ENCODE data around the gene TGFBR3L. TPM values are rescaled to one million over a fixed set of nuclear protein-coding genes. Genes with fewer than 3 reads are reported as not detected.

The TGFBR3L gene
- not detected in 2 replicates for total RNA-seq

DNA sequence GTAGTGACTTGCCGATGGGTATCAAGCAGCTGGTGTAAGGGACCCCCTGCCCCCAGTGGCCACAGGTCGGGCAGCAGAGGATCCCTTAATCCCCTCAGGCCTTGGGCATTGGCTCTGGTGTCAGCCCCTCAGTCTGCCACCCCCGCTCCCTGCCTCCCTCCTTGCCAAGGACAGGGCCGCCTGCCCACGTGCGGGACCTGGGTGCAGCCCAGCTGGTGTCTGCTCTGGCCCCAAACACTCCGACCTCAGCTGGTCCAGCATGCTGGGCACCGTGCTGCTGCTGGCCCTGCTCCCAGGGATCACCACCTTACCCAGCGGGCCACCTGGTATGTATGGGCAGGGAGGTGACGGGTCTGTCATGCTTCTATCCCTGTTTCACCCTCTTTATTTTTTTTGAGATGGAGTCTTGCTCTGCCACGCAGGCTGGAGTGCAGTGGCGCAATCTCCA, at the start of gene TGFBR3L:
TGFBR3L (plus strand) TSS at position 233 of the 448 bp plus-strand sequence.
- peaks cover 18% of the 10 kb centered on the region for H3K27me3 Mint-ChIP-seq
- POLR2A ChIA-PET = interaction anchor here (0.6 to 1.0 kb wide), 2 partner anchors 11 to 29 kb away, joined by 3 read pairs; partner anchors contain the start of gene MAP2K7
- DNase-seq = no peak

DNA sequence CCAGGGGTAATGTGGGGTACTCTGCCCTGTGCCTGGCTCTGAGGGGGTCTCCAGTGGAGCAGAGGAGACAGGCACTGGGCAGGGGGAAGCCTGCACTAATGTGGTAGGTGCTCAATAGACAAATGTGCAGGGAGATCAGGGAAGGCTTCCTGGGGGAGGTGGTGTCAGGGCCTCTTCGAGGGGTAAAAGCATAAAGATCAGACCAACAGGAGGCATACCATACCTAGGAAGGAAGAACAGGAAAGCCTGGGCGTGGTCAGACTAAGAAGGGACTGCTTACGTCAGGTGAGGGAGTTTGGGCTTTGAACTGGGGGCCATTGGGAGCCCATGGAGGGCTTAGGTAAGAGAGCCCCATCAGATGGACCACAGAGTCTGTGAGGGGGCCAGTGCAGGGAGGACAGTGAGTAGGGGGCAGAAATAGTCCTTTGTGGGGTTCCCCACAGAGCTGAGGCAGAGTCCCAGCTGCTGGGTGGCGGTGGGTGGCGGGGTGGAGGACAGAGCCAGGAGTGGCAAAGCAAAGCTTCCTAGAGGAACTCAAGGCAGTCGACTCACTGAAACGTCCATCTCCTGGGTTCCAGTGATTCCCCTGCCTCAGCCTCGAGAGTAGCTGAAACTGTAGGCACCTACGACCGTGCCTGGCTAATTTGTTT, 49.2 kb upstream of the TGFBR3L start:
- peaks cover 21% of the 10 kb centered on the region for H3K27me3 Mint-ChIP-seq

More for the DNA sequence above, at the start of gene TGFBR3L:
- ATAC-seq (ENCODE audit: low read depth) = no peak
- Mint-ChIP-seq H3K9me3 (no peaks in the 10 kb centered on the region), H3K36me3 (ENCODE audit: low read depth) (peaks cover 31% of the 10 kb centered on the region), H3K4me3 (peak within 1 kb of the TSS; percentile 28), H3K27ac (no peak within 1 kb of the TSS), H3K4me1 (peaks cover 25% of the 10 kb centered on the region)
- TF ChIP-seq, protein P1, sequence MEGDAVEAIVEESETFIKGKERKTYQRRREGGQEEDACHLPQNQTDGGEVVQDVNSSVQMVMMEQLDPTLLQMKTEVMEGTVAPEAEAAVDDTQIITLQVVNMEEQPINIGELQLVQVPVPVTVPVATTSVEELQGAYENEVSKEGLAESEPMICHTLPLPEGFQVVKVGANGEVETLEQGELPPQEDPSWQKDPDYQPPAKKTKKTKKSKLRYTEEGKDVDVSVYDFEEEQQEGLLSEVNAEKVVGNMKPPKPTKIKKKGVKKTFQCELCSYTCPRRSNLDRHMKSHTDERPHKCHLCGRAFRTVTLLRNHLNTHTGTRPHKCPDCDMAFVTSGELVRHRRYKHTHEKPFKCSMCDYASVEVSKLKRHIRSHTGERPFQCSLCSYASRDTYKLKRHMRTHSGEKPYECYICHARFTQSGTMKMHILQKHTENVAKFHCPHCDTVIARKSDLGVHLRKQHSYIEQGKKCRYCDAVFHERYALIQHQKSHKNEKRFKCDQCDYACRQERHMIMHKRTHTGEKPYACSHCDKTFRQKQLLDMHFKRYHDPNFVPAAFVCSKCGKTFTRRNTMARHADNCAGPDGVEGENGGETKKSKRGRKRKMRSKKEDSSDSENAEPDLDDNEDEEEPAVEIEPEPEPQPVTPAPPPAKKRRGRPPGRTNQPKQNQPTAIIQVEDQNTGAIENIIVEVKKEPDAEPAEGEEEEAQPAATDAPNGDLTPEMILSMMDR (IDR thresholded peaks at IDR 0.05) = no peak
- intact Hi-C loops (cut with micrococcal nuclease) = no loop called here
- CTCF ChIA-PET = interaction anchor here (1.0 kb wide), 1 partner anchor 346 kb away, joined by 3 read pairs; no protein-coding TSS in a partner anchor

DNA sequence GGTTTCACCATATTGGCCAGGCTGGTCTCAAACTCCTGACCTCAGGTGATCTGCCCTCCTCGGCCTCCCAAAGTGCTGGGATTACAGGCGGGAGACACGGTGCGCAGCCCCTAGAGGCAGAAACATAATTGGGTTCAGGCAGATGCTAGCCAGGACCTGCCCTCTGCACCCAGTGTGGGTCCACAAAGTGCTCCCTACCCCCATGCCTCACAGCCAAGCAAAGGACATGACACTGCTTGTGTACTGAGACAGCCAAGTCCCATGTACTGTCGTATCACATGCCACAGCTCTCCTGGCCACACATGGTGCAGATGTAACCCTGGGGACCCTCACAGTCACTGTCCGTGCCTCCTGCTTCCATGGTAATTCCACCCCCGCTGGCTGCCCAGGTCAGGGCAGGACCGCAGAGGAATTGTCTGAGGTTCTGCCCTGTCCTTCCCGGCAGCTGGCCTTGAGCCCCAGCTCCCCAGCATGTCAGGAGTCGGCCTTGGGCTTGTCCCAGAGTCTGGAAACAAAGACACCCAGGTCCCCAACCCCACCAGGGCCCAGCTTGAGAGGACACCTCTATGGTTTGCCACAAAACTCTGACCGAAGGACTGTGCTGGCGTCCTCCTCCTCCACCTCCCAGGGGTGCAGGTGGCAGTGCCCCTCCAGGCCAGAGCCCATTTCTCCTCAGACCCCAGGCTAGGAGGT, 48.1 kb upstream of the TGFBR3L start:
- ChIA-PET CTCF (no interaction called here), POLR2A (interaction anchor here (0.5 to 0.8 kb wide), 3 partner anchors 51 to 129 kb away, joined by 3 to 4 read pairs (median 4); no protein-coding TSS in a partner anchor)
- ATAC-seq (ENCODE audit: low read depth) (no peak), DNase-seq (no peak)
- no peaks in the 10 kb centered on the region for H3K36me3 Mint-ChIP-seq (ENCODE audit: low read depth)
- TF ChIP-seq, protein P1 (IDR thresholded peaks at IDR 0.05) = no peak
- H3K27ac Mint-ChIP-seq = no peak overlapping the region
- no peak overlapping the region for H3K4me3 Mint-ChIP-seq
- H3K27me3 Mint-ChIP-seq = peaks cover 16% of the 10 kb centered on the region
- H3K9me3 Mint-ChIP-seq = peaks cover 3% of the 10 kb centered on the region
- H3K4me1 Mint-ChIP-seq = peaks cover 32% of the 10 kb centered on the region
- intact Hi-C loops (cut with micrococcal nuclease) = no loop called here

More for the DNA sequence above, 49.2 kb upstream of the TGFBR3L start:
- intact Hi-C loops (cut with micrococcal nuclease) = no loop called here
- Mint-ChIP-seq H3K36me3 (ENCODE audit: low read depth) (no peaks in the 10 kb centered on the region), H3K27ac (no peak overlapping the region), H3K4me3 (no peak overlapping the region), H3K9me3 (no peaks in the 10 kb centered on the region), H3K4me1 (peaks cover 32% of the 10 kb centered on the region)
- ChIA-PET CTCF (no interaction called here), POLR2A (no interaction called here)
- TF ChIP-seq, protein P1 (IDR thresholded peaks at IDR 0.05) = no peak
- ATAC-seq (ENCODE audit: low read depth) (no peak), DNase-seq (no peak)

DNA sequence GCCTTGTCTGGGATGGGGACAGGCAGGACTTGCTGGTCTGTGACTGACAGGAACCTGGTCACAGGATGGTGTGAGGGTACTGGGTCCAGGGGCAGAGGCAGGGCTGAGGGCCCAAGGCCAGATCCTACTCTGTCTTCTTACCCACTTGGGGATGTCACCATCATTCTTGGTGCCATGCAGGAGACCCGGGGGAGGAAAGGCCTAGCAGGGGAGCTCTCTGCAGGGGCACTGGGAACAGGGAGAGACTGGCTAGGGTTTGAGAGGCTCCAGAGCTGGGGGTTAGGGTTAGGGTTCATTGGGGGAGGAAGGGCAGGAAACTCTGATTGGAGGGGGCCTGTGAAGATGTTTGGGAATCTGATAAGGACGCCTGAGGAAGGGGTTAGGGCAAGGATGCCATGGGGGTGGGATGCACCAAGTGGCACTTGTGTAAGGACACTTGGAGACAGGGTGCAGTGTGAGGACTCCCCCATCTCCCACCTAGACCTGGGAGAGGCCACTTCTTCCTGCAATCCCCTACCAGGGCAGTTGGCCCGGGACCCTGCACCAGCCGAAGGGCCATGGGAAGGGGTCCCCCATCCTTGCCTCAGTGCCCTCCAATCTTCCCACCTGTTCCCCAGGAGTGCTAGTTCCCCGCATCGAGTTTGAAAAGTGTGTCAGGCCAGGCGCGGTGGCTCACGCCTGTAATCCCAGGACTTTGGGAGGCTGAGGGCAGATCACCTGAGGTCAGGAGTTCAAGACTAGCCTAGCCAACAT, 47.4 kb upstream of the TGFBR3L start:
- intact Hi-C loops (cut with micrococcal nuclease) = no loop called here
- CTCF ChIA-PET = no interaction called here
- no peaks in the 10 kb centered on the region for H3K36me3 Mint-ChIP-seq (ENCODE audit: low read depth)

More for the DNA sequence above, 47.4 kb upstream of the TGFBR3L start:
- DNase-seq = no peak
- POLR2A ChIA-PET = interaction anchor here (0.6 to 0.8 kb wide), 2 partner anchors 50 to 130 kb away, joined by 4 read pairs; no protein-coding TSS in a partner anchor
- ATAC-seq (ENCODE audit: low read depth) = no peak
- Mint-ChIP-seq H3K27me3 (peaks cover 23% of the 10 kb centered on the region), H3K4me1 (peaks cover 33% of the 10 kb centered on the region), H3K9me3 (peaks cover 3% of the 10 kb centered on the region), H3K27ac (no peak overlapping the region), H3K4me3 (no peak overlapping the region)
- TF ChIP-seq, protein P1 (IDR thresholded peaks at IDR 0.05) = no peak
